H9 (cell line): Measurements from ENCODE around the gene VPS4A. TPM values are rescaled to one million over a fixed set of nuclear protein-coding genes. Genes with fewer than 3 reads are reported as not detected.

ENCODE experiments used
- DNase-seq: peaks from one replicate; pipeline ENCODE4 v3.0.0-alpha.2; 2017
- H2AFZ ChIP-seq: one replicate; pipeline ENCODE4 v1.6.1; 2013; ENCODE audit warnings: mild to moderate bottlenecking, low read length, control low read depth, moderate library complexity
- H2AK5ac ChIP-seq: 2 replicates; pipeline ENCODE4 v1.6.1; 2013; ENCODE audit warnings: low read length, control low read depth, mixed read lengths; ENCODE audit not compliant: insufficient read length
- H2BK120ac ChIP-seq: one replicate; pipeline ENCODE4 v1.6.1; 2013; ENCODE audit warnings: low read depth, mild to moderate bottlenecking, low read length, control low read depth, inconsistent platforms; ENCODE audit not compliant: poor library complexity, severe bottlenecking
- H2BK12ac ChIP-seq: 2 replicates; pipeline ENCODE4 v1.6.1; 2013; ENCODE audit warnings: low read length, control low read depth, mixed read lengths, low read depth; ENCODE audit not compliant: insufficient read length
- H2BK15ac ChIP-seq: 2 replicates; pipeline ENCODE4 v1.6.1; 2013; ENCODE audit warnings: low read depth, low read length, control low read depth
- H2BK20ac ChIP-seq: one replicate; pipeline ENCODE4 v1.6.1; 2013; ENCODE audit warnings: low read depth, mild to moderate bottlenecking, low read length, control low read depth, inconsistent platforms; ENCODE audit not compliant: poor library complexity, severe bottlenecking
- H2BK5ac ChIP-seq: 2 replicates; pipeline ENCODE4 v1.6.1; 2013; ENCODE audit warnings: low read length, control low read depth, mixed read lengths; ENCODE audit not compliant: insufficient read length
- H3K14ac ChIP-seq: 2 replicates; pipeline ENCODE4 v1.6.1; 2013; ENCODE audit warnings: low read length, control low read depth; ENCODE audit not compliant: insufficient read depth
- H3K18ac ChIP-seq: 2 replicates; pipeline ENCODE4 v1.6.1; 2013; ENCODE audit warnings: low read depth, mild to moderate bottlenecking, mixed read lengths, low read length, control low read depth; ENCODE audit not compliant: insufficient read length
- H3K23ac ChIP-seq: 2 replicates; pipeline ENCODE4 v1.6.1; 2013; ENCODE audit warnings: low read length, control low read depth, mixed read lengths, low read depth; ENCODE audit not compliant: insufficient read length
- H3K23me2 ChIP-seq: 2 replicates; pipeline ENCODE4 v1.6.1; 2013; ENCODE audit warnings: low read depth, mild to moderate bottlenecking, mixed read lengths, low read length, control low read depth; ENCODE audit not compliant: insufficient read length, poor library complexity, severe bottlenecking
- H3K27ac ChIP-seq: 2 replicates; pipeline ENCODE4 v1.5.1; 2013; ENCODE audit warnings: low read length, control low read depth, mixed read lengths, low read depth; ENCODE audit not compliant: insufficient read length
- H3K27me3 ChIP-seq: 2 replicates; pipeline ENCODE4 v1.6.1; 2013; ENCODE audit warnings: low read length, control low read depth, inconsistent platforms; ENCODE audit not compliant: insufficient read depth
- H3K4ac ChIP-seq: 2 replicates; pipeline ENCODE4 v1.6.1; 2013; ENCODE audit warnings: low read depth, mild to moderate bottlenecking, control low read depth, inconsistent platforms, low read length, moderate library complexity
- H3K4me1 ChIP-seq: 2 replicates; pipeline ENCODE4 v1.6.1; 2013; ENCODE audit warnings: low read length, control low read depth, inconsistent platforms; ENCODE audit not compliant: insufficient read depth
- H3K4me2 ChIP-seq: 2 replicates; pipeline ENCODE4 v1.6.1; 2013; ENCODE audit warnings: low read length, control low read depth, mixed read lengths; ENCODE audit not compliant: insufficient read length, insufficient read depth
- H3K56ac ChIP-seq: 2 replicates; pipeline ENCODE4 v1.6.1; 2013; ENCODE audit warnings: low read depth, mild to moderate bottlenecking, mixed read lengths, low read length, control low read depth; ENCODE audit not compliant: insufficient read length
- H3K79me1 ChIP-seq: 2 replicates; pipeline ENCODE4 v1.6.1; 2013; ENCODE audit warnings: low read depth, mild to moderate bottlenecking, moderate library complexity, low read length, control low read depth, inconsistent platforms; ENCODE audit not compliant: insufficient read depth, poor library complexity, severe bottlenecking
- H3K79me2 ChIP-seq: 2 replicates; pipeline ENCODE4 v1.6.1; 2013; ENCODE audit warnings: low read length, control low read depth, inconsistent platforms; ENCODE audit not compliant: insufficient read depth
- H3K9ac ChIP-seq: 2 replicates; pipeline ENCODE4 v1.6.1; 2013; ENCODE audit warnings: low read length, control low read depth, mixed read lengths; ENCODE audit not compliant: insufficient read length; ENCODE audit errors: extremely low read depth
- H3K9me3 ChIP-seq: one replicate; pipeline ENCODE4 v1.6.1; 2013; ENCODE audit warnings: low read depth, low read length, inconsistent platforms; ENCODE audit not compliant: control insufficient read depth
- H3T11ph ChIP-seq: one replicate; pipeline ENCODE4 v1.6.1; 2013; ENCODE audit warnings: mild to moderate bottlenecking, low read length, control low read depth, inconsistent platforms
- H4K20me1 ChIP-seq: one replicate; pipeline ENCODE4 v1.6.1; 2013; ENCODE audit not compliant: control insufficient read depth, insufficient read length, insufficient read depth
- H4K5ac ChIP-seq: 2 replicates; pipeline ENCODE4 v1.6.1; 2013; ENCODE audit warnings: low read depth, mild to moderate bottlenecking, mixed read lengths, low read length, control low read depth; ENCODE audit not compliant: insufficient read length
- H4K8ac ChIP-seq: replicated peaks from 2 replicates; pipeline ENCODE4 v1.6.1; 2013; ENCODE audit warnings: low read length, control low read depth, mixed read lengths, low read depth; ENCODE audit not compliant: insufficient read length
- H4K91ac ChIP-seq: 2 replicates; pipeline ENCODE4 v1.6.1; 2013; ENCODE audit warnings: low read depth, mild to moderate bottlenecking, moderate library complexity, mixed read lengths, low read length, control low read depth; ENCODE audit not compliant: insufficient read length
- H3K27ac Mint-ChIP-seq, 3 experiments: 2 replicates in 2 of 3; 3 replicates in 1 of 3; pipeline ENCODE4 v1.8.0; 2020 to 2021; ENCODE audit warnings: mixed read lengths in 3 of 3, mild to moderate bottlenecking in 1 of 3, moderate library complexity in 1 of 3
- H3K27me3 Mint-ChIP-seq: 2 replicates; pipeline ENCODE4 v1.8.0; 2021; ENCODE audit warnings: low read depth, mild to moderate bottlenecking, moderate library complexity, mixed read lengths
- H3K36me3 Mint-ChIP-seq, 3 experiments: 2 replicates in 2 of 3; 3 replicates in 1 of 3; pipeline ENCODE4 v1.8.0; 2020 to 2021; ENCODE audit warnings: low read depth in 3 of 3, mixed read lengths in 3 of 3; ENCODE audit not compliant: insufficient read depth in 1 of 3
- H3K4me1 Mint-ChIP-seq, 2 experiments: 2 replicates each; pipeline ENCODE4 v1.8.0; 2020; ENCODE audit warnings: mixed read lengths in 2 of 2
- H3K4me3 Mint-ChIP-seq, 2 experiments: 2 replicates in 1 of 2; 3 replicates in 1 of 2; pipeline ENCODE4 v1.8.0; 2020 to 2021; ENCODE audit warnings: mild to moderate bottlenecking in 2 of 2, mixed read lengths in 2 of 2, moderate library complexity in 1 of 2
- H3K9me3 Mint-ChIP-seq, 2 experiments: 2 replicates in 1 of 2; 3 replicates in 1 of 2; pipeline ENCODE4 v1.8.0; 2020; ENCODE audit warnings: mild to moderate bottlenecking in 2 of 2, mixed read lengths in 2 of 2, moderate library complexity in 1 of 2
- CTCF ChIP-seq: fragments of 200-600 bp; sonication (generic); conservative IDR thresholded peaks from 3 replicates; pipeline ENCODE4 v1.8.0; 2021; ENCODE audit warnings: antibody characterized with exemption, mild to moderate bottlenecking
- WGBS: extraction: QIAGEN DNeasy Blood & Tissue Kit; methylation state at CpG from one replicate; pipeline ENCODE4 v1.1.7; 2013; ENCODE audit warnings: missing lambda C conversion rate, low lambda C conversion rate, mixed read lengths; ENCODE audit not compliant: insufficient read length; ENCODE audit errors: extremely low coverage; 5-methylcytosine and 5-hydroxymethylcytosine counted together
- total RNA-seq: library from RNA; stranded (reverse); gene quantifications from 2 replicates; pipeline ENCODE4 v1.2.1, GENCODE V29; 2021

The VPS4A gene
- total RNA-seq, 1 experiment from 2014 or later: 27.1 TPM

- H3K23ac ChIP-seq: no peak overlapping the region
- no peak overlapping the region for H3K4ac ChIP-seq
- H3K14ac ChIP-seq: no peak overlapping the region
- H3K9ac ChIP-seq: no peak overlapping the region
- no peaks in the 10 kb centered on the region for H4K20me1 ChIP-seq
- no peak overlapping the region for H3T11ph ChIP-seq
- no peaks in the 10 kb centered on the region for H3K4me1 ChIP-seq
- no peak overlapping the region for H2AK5ac ChIP-seq
- no peak overlapping the region for H3K56ac ChIP-seq
- H2BK15ac ChIP-seq: no peak overlapping the region
- no peaks in the 10 kb centered on the region for H3K27me3 ChIP-seq
- H2AFZ ChIP-seq: no peak overlapping the region
- Mint-ChIP-seq H3K4me1 (peaks cover 2 to 4% of the 10 kb centered on the region in 2 experiments; a peak in 1 of 4 replicates), H3K36me3 (peaks cover 0 to 4% (median 0%) of the 10 kb centered on the region in 3 experiments; a peak in 3 of 7 replicates), H3K4me3 (no peak overlapping the region), H3K27ac (no peak overlapping the region), H3K27me3 (no peaks in the 10 kb centered on the region; the same call in 1 of the 2 replicates), H3K9me3 (no peaks in the 10 kb centered on the region; a peak in 2 of 5 replicates)
- no peak overlapping the region for H4K91ac ChIP-seq
- H4K8ac ChIP-seq: no peak overlapping the region
- DNase-seq: no peak
- H2BK5ac ChIP-seq: no peak overlapping the region
- no peaks in the 10 kb centered on the region for H3K9me3 ChIP-seq
- no peak overlapping the region for H2BK12ac ChIP-seq
- no peak overlapping the region for H3K18ac ChIP-seq
- H4K5ac ChIP-seq: no peak overlapping the region
- no peak overlapping the region for H3K27ac ChIP-seq
- H3K79me2 ChIP-seq: no peaks in the 10 kb centered on the region
- TF ChIP-seq CTCF: no peak
- WGBS: no CpG with 5 or more reads among the region's 1 CpG
- no peak overlapping the region for H2BK20ac ChIP-seq
- H3K4me2 ChIP-seq: no peak overlapping the region
- H2BK120ac ChIP-seq: no peak overlapping the region
- H3K23me2 ChIP-seq: no peaks in the 10 kb centered on the region
- no peaks in the 10 kb centered on the region for H3K79me1 ChIP-seq
These were observed 5.1 kb upstream of the VPS4A start for GRCh38 chr16:69306031-69306430.
